GM19025 (cell line): Measurements from ENCODE around the gene WNT6.
A peak's percentile ranks its signal among the peaks of the same experiment; 100 is the strongest.

Experiments
- ATAC-seq: cut with Tn5 transposase; IDR thresholded peaks from one replicate; pipeline ENCODE4 v1.9.1; 2021; ENCODE audit warnings: mild to moderate bottlenecking, low read depth, moderate library complexity; ENCODE audit not compliant: unreplicated experiment

WNT6 gene

DNA sequence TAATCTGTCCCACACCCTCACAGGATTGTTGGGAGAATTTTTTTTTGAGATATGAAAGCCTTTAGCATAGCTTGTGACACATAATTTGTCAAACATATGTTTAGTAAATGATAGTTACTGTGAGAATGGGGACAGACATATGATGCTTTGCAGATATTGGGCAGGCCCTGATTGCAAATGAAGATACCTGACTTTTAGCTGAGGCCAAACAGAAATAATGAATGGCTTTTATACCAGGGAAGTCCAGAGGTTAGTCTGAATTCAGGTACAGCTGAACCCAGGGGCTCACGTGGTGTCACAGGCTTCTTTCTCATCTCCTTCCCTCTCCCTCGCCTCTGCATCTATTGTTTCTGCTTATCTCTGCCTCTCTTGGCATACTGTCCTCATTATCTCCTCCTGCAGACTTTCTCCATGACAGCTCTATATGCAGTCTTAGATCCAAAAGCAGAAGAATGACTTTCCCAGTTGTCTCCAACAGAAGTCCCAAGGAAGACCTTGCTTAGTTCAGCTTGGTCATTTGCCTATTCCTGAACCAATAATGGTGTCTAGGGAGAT is 16.2 kb downstream of the WNT6 start:
- no peak for ATAC-seq

DNA sequence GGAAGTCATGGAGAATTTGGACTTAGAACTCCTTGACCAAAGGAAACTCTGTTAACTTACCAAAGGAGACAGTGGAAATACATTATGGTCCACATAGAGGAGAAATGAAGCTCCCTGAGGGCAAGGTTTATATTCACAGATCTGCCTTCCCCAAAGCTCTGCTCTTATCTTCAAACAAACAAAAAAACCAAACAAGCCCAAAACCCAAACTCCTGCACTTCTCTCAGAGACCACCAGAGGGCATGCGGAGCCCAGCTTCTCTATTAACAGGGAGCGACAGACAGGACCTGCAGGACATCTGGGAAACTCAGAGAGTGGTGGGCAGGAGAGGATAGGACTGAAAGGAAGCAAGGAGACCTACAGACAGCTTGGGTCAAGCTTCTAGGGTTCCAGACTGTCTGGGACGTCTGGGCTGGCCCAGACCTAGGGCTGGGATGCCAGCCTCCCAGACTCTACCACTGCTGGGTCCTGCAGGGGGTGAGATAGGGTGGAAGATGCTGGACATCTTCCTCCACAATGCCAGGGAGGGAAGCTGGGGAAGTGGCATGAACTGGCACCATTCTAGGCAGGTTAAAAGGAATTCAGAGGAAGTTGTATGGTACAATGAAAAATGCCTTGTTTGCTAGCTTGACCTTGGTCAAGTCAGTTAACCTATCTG is 17.1 kb downstream of the WNT6 start:
- ATAC-seq: no peak

DNA sequence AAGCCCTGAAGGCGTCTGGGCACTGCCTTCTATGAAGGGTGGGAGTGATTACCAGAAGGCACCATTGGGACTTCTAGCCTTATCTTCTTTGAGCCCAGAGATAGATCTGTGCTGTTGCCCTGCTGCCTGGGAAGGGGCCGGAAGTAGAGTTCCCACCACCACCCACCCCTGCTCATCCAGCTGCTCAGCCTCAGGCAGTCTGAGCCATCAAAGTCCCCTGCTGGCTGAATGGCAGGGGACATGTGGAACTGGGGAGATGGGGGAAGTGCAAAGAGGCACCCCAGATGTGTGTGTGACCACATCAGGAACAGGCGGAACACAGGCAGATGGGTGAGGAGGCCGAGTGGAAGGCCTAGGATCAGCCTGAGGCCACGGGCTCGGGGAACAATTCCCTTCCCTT is 17.7 kb downstream of the WNT6 start:
- ATAC-seq: no peak

DNA sequence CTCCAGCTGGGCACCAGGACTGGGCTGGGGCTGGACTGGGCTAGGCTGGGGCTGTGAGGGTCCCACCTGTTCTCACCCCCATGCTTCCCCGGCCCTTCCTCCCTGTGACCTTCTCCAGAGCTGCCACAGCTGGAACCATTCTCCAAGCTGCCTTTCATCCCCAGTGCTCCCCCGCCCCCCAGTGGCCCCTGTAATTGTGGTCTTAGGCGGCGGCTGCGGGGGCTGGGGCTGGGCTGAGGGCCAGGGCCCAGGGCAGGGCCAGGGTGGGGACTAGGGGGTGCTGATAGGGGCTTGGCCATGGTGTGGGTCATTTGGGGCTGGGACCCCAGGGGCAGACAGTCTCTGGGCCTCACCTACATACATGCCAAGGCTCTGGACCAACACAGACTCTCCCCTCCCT is 18.3 kb downstream of the WNT6 start:
- ATAC-seq: no peak

DNA sequence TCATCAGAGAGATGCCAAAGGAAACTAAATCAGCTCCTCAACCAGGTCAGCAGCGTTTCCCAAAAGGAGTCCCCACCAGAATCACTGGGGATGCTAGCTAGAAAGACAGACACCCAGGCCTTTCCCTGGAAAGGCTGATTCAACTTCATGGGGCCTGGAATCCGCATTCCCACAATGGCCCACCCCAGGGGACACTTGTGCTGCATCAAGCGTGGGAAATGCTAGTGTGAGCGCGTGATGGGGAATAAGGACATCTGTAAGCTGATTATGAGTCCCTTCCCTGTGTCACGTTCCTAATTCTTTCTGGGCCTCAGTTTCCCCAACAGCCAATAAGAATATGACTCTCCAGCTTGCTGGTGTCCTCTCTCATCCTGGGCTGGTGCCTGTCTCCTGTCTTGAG is 18.9 kb downstream of the WNT6 start:
- ATAC-seq: no peak

DNA sequence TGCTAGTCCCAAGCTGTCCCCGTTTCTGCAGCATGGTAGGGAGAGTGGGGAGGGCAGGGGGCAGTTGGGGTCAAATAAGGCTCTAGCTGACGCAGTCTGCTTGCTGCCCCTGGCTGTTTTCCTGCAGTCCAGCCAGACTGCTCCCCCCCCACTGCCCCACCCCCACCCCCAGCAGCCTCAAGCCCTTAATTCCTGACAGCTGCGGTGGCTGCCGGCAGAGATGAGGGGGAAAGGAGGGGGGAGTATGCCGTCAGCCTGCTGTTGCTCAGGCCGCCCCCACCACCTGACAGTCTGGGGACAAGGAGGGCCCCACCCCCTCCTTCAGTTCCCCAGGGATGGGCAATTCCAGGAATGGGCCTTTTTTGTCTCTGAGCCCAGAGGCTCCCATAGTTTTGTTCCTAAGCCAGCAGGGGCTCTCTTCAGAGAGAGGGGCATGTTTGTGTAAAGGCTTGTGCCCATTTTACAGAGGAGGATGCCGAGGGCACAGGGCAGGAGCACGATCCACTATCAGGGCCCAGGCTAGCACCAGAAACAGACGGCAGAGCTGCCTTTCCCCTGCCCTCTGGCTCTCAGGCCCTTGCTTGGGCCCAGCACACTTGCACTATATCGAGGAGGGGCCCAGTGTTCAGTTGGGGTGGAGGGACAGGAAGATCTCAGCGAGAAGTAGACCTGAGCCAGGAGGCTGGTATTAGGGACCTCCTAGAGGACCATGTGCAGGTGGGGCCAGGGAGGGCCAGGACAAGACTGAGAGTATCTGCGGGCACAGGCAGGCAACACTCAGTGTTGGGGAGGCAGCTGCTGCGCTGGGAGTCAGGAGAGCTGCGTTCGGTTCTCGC is 19.5 kb downstream of the WNT6 start:
- no peak for ATAC-seq

DNA sequence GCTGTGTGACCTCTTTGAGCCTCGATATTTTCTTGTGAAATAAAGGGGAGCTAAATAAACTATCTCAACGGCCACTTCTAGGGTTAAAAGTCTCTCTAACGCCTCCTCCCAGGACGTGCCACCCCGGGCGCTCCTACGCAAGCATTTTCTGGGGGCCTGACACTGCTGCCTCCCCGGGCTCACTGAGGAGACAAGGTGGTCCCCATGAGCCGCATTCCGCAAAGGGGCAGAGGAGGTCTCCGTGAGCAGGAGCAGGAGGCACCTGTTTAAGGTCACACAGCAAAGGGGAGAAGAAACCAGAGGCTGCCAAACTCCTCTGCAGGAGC is 20.1 kb downstream of the WNT6 start:
- no peak for ATAC-seq

DNA sequence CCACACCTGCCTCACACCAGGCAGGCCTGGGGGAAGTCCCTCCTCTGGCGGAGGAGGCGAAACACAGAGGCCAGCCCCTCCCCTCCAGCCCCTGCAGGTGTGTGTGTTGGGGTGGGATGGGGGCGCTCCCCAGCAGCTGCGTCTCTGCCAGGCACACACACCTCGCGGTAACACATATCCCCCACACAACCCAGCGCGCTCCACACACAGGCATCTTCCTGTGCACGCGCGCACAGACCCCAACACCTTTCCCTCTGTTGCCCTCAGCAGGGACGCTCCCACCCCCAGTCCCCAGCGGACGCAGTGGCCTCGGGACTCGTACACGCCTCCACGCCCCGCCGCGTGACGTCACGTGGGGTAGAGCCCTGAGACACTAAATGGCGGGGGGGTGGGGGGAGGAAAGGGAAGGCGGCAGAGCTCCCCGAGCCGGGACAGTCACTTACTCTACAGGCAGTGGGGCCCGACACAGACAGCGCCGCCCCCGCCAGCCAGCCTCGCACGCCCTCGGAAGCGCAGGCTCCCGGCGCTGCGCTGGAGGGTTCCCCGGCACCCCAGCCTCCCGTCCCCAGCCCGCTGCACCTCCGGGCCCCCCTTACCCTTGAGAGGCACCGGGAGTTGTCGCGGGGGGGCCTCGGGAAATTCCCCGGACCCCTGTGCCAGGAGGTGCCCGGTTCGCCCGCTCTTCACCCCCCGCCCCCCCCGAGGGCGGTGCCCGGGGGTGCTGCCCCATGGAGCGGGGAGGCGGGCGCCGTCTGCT is 20.7 kb downstream of the WNT6 start, which contains the start of gene WNT10A:
Gene WNT10A, plus strand, starts transcription at position 751 of the 757 bp plus-strand sequence. CDS start 144 bp downstream, outside the sequence.
- ATAC-seq: peak; percentile 72

DNA sequence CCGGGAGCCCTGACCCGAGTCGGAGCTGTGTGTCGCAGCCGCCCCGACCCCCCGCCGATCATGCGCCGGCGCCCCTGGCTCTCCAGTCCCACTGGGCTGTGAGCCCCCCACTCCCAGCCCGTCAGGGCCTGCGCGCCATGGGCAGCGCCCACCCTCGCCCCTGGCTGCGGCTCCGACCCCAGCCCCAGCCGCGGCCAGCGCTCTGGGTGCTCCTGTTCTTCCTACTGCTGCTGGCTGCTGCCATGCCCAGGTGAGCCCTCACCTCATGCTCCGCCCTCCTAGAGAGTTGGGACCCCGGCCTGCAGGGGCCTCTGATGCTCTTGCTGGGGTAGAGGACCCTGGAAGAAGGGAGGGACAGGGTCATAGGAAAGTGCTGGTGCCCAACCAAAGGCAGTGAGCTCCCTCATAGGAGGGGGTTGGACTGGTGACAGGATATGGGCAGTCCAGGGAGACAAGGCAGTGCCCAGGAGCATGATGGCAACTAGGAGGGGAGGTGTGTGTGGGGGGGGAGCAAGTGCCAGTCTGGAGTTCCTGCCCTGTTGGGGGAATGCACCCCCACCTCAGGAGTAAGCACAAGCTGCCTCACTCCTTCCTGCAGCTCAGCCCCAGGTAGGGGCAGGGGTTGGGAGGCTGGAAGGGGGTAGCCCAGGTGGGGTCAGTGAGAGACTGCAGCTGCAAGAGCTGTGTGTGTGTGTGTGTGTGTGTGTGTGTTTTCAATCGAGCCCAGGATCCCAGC is 21.4 kb downstream of the WNT6 start:
- no peak for ATAC-seq

DNA sequence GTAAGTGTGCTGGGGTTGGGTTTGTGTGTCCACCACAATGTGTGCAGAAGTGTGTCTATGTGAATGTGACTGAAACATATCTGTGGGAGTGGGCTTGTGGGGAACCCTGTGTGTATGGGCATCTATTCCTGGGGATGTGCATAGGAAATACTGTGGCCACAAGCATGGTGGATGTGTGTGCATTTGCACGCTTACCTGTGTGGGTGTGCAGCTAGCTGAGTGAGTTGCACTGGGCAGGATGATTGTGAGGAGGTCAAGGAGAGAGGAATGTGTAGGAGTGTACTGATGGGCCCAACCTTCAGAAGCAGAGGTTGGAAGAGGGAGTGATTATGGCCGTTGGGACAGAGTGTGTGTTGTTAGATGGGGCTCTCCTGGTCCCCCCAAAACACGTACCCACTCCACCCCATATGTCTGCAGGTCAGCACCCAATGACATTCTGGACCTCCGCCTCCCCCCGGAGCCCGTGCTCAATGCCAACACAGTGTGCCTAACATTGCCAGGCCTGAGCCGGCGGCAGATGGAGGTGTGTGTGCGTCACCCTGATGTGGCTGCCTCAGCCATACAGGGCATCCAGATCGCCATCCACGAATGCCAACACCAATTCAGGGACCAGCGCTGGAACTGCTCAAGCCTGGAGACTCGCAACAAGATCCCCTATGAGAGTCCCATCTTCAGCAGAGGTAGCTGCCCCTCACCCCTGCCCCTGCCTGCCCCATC is 22.3 kb downstream of the WNT6 start:
- ATAC-seq: no peak

DNA sequence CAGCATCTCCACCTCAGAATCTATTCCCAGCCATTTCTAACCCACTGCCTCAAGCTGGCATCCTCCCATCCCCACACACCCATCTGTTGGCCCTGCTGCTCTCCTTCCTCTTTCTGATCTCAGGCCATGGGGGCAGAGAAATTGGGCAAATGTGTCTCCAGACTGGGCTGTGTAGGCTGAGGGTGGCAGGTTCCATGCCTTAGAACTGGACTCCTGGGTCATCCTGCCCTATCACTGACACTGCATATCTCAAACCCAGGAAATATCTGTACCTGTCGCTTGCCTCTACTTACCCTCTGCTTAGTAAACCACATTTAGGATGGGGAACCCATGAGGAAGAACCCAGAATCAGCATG is 22.8 kb downstream of the WNT6 start:
- no peak for ATAC-seq

DNA sequence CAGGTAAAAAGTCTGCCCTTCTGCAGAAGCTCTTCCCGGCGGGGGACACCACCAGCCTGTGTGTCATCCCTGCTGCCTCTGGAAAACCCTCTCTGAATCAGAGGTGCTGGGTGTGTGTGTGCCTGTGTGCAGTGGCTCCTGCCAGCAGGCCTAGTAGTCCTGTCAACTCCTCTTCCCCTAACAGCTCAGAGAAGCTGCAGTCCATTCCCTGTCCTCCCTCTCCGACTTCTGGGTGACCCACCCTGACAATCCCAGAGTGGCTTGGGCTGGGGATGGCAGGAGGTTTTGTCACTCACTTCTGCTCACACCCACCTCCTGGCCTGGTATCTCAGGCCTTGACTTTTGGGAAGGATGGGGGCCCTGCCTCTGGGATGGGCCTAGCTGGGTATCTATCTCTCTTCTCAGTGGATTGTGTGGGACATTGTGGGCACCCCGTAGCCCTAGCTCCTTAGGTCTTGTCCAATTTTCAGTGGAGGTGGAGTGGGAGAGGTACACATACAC is 23.3 kb downstream of the WNT6 start:
- no peak for ATAC-seq

DNA sequence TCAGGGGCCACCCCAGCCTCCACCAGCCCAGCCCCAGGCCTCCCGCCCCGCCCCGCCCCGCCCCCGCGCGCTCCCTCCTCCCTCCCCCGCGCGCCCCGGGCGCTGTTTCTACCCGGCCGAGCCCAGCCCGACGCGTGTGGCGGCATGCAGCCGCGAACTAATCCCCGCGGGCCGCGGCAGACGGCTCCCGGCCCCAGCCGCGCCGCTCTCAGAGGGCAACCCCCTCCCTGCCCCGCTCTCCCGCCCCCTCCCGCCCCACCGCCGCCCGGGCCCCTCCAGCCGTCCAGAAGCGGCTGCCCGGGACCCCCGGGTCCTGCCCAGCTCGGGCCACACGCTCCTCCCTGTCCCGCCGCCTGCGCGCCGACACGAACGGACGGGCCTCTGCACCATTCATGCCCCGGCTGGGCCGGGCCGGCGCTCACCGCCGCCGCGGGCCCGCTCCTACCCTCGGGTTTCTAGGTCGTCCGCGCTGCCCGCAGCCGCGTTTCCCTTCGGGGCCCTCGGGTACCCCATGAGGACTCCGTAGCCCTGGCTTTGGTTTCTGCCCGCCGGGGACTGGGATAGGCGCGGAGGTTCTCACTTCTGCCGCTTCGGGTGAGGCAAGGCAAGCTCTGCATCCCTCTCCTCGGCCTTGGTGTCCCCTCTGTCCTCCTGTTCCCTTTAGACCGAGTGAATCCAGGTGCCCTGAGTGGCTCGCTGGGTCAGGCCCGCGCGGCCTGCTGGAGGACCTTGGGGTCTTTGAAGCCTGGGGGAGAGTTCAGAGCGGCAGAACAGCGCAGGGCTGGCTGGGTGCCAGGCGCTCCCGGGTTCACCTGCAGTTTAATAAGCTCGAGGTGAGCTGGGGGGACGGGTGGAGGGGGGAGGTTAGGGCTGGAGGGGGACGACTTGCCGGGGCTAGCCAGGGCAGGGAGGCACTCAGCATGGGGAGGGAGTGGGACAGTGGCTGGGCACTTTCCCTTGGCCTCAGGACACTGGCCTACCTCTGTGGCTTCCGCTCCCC is 24.2 kb downstream of the WNT6 start:
- no peak for ATAC-seq

DNA sequence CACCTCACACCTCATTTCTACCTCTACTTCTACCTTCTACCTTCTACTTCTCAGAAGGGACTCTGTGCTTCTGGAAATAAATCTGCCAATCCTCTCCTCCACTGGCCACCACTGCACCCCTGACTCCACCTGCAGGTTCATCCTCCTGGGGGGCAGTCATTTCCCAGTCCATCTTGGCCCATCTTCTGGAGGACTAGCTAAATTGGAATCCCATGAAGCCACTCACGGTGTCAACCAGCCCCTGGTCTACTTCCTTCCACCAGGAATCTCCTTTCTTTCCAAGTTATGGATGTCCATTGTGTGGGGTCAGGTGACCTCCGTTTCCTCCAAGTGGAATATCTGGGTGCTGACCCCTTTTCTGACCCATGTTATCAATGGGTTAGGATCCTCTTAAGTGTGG is 24.9 kb downstream of the WNT6 start:
- ATAC-seq: no peak

DNA sequence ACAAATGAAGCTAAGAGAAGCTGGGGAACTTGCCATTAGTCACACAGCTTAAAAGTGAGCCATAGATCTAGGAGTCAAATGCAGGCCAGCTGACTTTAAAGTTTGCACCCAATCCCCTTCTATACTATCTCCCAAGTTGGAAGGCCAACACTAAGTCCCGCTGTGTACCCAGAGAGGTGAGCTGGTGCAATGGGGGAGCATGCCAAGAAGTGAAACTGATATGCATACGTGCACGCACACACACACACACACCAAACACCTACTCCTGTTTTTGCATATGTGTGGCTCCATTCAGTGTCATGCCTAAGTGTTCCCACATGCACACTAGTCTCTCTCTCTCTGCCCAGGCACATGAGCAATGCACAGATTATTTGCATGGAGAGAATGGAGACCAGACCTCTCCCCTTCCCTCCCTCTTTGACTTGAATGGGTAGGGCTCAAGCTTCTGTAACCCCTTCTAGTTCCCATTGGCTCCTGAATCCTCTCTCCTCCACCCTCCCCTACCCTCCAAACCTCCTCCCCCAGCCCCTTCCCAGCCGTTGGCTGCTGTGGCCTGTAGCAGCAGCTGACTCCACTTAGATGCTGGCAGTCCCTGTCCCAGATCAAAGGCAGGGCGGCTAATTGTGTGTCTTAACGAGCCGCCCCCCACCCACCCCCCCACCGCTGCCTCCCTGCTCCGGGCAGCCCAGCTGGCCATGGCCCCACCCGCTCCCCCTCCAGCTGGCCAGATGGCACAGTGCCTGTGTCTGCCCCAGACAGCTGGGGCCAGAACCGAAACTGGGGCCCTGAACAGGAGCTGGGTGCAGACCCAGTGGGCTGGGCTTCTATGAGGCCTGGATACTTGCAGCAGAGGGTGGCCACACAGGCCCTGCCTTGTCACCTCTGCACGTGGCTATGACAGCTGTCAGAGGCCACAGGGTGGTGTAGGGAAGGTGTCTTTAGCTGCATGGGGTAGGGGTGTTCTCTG is 26.7 kb downstream of the WNT6 start:
- ATAC-seq: peak; percentile 53

DNA sequence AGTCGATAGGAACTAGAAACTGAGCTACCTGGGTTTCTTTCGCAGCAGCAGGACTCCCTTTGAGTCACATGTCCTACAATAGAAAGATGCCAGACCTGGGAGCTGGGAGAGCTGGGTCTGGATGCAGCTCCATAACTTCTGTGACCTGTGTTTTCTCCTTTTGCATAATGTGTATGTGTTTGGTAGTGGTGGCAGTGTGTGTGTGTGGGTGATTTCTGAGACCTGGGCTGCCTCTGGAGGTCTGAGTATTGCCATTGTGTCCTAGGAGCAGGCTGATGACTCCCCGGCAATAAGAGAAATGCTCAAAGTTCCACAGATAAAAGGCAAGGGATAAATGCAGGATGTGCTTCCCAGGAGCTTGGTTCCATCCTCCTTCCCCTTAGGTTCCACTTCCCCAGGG is 27.5 kb downstream of the WNT6 start:
- ATAC-seq: no peak

DNA sequence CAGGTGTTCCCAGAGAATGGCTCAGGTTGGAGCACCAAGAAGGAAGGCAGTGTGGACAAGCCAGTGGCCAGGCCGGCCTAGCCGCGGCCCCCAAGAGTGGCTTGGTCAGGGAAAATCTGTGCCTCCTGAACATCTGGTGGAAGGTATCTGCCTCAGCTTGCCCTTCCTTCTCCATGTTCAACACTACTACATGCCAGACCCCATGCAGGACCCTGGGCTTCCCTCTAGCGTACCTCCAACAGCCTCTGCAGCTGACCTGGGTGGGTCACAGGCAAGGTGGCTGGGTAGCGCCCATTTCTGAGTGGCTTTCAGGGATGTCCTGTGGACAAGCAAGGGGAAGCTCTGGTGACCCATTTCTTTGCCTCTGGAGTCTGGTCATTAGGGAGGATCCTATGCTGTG is 28.7 kb downstream of the WNT6 start:
- no peak for ATAC-seq
